Measurements from ENCODE around the gene PITHD1.
A peak's percentile ranks its signal among the peaks of the same experiment; 100 is the strongest.
"Not testable (repeated sequence)": the region's sequence is repeated elsewhere in the genome, so short reads cannot be mapped to it uniquely, and the experiment has no call there.

PITHD1 gene

GRCh38 chr1:23774174-23774880 lies 3.9 kb upstream of the PITHD1 start:
- no peak for DNase-seq (ENCODE audit: low read depth in 3 of 3)

- no peak for DNase-seq (ENCODE audit: low read depth in 3 of 3)
Measured at GRCh38 chr1:23776217-23776616, 2.0 kb upstream of the PITHD1 start.

DNA sequence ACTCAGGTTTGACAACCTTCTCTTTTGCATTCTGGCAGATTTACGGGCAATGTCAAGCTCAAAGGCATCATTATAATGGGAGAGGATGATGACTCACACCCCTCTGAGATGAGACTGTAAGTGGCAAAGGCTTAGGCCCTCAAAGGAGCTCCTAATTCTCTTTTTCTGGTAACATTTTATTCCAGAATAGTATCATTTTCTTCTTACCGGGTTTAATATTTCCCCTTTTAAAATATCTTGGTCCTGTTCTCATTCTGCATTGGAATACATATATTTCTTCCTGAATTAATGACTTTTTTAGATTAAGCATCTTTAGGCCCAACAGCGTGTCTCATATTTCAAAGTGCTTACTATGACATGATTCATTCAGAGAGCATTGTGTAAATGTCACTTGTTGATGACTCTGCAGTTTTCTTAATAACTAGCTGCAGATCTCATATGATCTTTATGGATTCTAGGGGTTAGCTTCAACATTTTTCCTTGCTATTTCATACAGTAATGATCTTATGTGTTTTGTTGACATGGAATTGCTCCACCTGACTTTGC lies 1.7 kb downstream of the PITHD1 start:
- DNase-seq (ENCODE audit: low read depth in 3 of 3) = no peak

DNA sequence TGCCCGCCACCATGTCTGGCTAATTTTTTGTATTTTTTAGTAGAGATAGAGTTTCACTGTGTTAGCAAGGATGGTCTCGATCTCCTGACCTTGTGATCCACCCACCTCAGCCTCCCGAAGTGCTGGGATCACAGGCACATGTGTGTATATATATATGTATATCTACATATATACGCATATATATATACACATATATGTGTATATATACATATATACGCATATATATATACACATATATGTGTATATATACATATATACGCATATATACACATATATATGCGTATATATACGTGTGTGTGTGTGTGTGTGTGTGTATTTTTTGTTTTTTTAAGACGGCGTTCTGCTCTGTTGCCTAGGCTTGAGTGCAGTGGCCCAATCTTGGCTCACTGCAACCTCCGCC lies 4.9 kb downstream of the PITHD1 start:
- DNase-seq (ENCODE audit: low read depth in 3 of 3) = not testable (repeated sequence)

DNA sequence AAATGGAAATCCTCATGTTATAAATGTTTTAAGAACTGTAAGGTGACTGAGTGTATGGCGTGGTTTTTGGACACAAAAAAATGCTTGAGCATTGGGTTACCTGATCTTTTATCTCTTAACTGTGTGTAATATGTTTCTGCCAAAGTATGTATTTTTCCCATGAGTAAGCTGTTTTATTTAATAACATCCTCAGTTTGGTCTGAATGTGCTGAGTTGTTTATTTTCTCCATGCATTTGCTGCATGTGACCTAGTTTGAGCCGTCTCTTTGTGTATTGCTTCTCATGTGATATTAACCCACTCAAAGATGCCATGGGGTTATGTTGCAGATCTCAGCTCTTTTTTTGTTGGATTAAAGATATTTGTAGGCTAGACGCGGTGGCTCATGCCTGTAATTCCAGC lies 6.6 kb downstream of the PITHD1 start:
- no peak for DNase-seq (ENCODE audit: low read depth in 3 of 3)

- DNase-seq (ENCODE audit: low read depth in 3 of 3) = no peak
Measured at GRCh38 chr1:23787701-23788100, 9.5 kb downstream of the PITHD1 start.

- no peak for DNase-seq (ENCODE audit: low read depth in 3 of 3)
Measured at GRCh38 chr1:23788695-23789094, 10.5 kb downstream of the PITHD1 start.

DNA sequence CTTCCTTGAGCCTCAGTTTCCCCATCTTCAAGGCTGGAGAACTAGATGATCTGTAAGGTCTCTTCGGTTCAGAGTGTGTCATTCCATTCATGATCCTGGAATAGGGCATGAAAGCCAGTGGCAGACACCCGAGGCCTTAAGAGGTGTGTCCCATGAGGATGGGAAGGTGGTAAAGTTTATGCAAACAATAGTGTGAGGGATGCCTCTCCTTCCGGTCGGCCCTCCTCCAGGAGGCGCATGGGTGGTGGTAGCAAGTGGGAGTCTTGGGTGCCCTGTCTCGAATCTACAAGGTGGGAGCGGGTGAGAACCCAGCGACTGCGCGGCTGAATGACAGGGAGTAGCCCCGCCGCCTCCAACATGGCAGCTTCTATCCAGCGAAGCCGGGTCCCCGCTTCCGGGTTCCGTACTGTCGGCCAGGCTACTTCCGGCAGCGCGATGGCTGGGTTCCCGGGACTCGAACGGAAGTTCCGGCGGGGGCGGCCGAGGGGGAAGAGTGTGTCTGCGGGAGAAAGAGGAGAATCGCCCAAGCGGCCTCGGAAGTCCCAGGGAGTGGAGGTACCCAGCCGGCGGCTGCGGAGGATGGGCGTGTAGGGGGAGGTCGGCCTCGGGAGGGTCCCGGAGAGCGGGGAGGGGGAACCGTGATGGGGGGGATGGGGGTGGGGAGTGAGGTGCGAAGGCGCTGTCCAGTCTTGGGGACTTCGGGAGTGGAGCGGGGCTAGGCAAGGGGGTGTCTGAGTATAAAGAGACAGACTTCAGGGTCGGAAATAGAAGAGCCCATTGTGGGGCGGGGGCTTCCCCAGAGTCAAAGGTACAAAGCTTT lies 12.7 kb downstream of the PITHD1 start, which contains the start of gene LYPLA2:
TSS of gene LYPLA2 (plus strand) at position 450 of the 820 bp plus-strand sequence. CDS start 1,538 bp downstream, outside the sequence.
- DNase-seq (ENCODE audit: low read depth in 3 of 3) = peak; percentile 82 to 91 (median 83)

DNA sequence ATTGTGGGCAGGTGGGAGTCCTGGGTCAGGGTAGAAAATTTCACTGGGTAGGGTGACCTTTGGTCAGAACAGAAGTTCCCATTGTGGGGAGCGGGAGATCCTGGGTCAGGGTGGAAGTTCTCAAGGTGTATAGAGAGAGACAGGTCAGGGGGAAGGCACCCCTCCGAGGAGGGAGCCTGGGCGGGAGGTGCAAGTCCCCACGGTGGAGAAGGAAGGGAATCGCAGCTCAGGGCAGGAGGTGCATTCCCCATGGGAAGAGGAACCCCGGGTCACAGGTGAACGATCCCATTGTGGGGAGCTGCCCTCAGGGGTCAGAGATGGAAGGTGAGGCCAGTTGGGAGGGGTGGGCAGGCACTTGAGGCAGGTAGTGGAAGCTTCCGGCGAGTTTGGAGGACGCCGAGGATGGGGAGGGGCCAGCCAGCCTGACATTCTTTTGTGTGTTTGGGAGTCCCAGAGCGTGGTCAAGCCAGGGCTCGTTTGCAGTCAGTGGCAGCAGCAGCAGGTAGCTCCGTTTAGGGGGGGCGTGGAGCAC lies 13.4 kb downstream of the PITHD1 start:
- DNase-seq (ENCODE audit: low read depth in 3 of 3) = no peak

- DNase-seq (ENCODE audit: low read depth in 3 of 3) = no peak
Measured at GRCh38 chr1:23792151-23792945, 14.1 kb downstream of the PITHD1 start.

GRCh38 chr1:23793018-23793781 lies 15.0 kb downstream of the PITHD1 start:
- no peak for DNase-seq (ENCODE audit: low read depth in 3 of 3)

DNA sequence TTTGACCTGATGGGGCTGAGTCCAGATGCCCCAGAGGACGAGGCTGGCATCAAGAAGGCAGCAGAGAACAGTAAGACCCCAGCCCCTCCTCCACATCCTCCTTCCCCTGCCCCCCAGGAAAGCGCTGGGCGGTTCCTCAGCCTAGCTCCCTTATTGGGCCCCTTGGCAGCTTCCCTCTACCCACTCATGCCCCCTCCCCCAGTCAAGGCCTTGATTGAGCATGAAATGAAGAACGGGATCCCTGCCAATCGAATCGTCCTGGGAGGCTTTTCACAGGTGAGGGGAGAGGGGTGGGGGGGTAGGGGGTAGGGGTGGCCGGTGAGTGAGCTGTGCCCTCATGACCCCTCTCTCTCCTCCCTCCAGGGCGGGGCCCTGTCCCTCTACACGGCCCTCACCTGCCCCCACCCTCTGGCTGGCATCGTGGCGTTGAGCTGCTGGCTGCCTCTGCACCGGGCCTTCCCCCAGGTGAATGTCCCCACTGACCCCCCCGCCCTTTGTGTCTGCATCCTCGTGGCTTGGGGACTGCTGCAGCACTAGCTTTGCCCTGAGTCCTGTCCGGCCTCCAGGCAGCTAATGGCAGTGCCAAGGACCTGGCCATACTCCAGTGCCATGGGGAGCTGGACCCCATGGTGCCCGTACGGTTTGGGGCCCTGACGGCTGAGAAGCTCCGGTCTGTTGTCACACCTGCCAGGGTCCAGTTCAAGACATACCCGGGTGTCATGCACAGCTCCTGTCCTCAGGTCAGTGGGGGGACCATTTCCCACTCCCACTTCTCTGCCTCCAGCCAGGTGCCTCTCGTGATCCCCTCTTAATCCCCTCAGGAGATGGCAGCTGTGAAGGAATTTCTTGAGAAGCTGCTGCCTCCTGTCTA lies 15.9 kb downstream of the PITHD1 start:
- DNase-seq (ENCODE audit: low read depth in 3 of 3) = no peak

GRCh38 chr1:23794732-23795182 lies 16.5 kb downstream of the PITHD1 start:
- DNase-seq (ENCODE audit: low read depth in 3 of 3) = not testable (repeated sequence)

DNA sequence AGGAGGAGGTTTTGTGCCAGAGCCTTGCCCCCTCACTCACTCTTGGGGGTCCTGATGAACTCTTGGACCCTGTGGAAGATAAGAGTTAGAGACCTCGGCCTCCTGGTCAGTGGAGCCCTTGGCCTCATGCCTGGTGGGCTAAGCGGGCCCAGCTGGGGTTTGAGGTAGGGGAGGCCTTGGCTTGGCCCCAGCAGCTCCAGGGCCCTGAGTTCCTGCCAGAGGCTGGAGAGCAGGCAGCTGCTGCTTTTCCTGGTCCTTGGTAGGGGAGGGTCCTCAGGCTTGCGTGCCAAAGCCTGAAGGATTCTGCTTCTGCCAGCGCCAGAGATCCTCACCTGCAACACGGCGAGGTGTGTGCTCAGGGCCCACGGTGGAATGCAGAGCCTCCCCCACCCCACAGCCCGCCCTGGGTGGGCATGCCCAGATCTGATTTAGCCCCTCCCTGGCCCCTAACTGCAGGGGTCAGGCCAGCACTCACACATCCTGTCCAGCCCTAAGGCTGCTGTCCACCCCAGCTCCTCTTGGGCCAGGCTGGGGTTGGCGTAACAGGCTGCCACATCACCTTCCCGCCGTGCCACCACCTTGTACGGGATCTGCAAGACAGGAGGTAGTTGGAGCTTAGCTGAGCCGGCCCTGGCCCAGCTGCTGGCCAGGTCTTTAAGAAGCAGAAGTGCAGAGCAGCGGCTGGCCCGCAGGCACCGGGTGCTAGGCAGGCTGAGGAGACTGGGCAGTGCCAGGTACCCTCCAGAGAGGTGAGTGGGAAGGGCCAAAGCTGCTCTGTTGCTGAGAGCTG lies 17.7 kb downstream of the PITHD1 start:
- DNase-seq (ENCODE audit: low read depth in 3 of 3) = no peak

DNA sequence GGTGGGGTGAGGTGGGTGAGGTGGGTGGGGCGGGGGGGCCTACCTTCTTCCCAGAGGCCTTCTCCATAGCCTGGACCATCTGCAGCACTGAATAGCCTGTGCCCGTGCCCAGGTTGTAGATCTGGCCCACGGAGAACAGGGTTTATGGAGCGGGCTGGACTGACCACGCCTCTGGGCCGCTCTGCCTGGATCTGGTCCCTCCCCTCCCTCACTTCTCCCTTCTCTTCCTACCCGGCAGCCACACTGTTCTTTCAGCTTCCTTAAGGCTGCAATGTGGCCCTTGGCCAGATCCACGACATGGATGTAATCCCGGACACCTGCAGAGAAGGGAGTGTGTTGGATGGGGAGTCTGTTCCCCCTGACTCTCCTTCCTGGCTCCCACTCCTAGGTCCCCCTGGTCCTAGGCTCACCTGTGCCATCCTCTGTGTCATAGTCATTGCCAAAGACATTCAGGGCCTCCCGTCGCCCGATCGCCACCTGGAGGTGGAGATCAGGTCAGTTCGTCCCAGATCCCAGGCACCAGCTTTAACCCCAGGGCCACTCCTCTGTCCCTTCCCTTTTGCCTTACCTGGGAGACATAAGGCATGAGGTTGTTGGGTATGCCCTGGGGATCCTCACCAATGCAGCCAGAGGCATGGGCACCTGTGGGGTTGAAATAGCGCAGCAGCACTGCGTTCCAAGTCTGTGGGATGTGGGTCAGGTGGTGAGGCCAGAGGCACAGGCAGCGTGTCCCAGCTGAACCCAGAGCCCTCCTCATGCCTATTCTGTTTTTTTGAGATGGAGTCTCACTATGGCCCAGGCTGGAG lies 18.5 kb downstream of the PITHD1 start:
- DNase-seq (ENCODE audit: low read depth in 3 of 3) = no peak

DNA sequence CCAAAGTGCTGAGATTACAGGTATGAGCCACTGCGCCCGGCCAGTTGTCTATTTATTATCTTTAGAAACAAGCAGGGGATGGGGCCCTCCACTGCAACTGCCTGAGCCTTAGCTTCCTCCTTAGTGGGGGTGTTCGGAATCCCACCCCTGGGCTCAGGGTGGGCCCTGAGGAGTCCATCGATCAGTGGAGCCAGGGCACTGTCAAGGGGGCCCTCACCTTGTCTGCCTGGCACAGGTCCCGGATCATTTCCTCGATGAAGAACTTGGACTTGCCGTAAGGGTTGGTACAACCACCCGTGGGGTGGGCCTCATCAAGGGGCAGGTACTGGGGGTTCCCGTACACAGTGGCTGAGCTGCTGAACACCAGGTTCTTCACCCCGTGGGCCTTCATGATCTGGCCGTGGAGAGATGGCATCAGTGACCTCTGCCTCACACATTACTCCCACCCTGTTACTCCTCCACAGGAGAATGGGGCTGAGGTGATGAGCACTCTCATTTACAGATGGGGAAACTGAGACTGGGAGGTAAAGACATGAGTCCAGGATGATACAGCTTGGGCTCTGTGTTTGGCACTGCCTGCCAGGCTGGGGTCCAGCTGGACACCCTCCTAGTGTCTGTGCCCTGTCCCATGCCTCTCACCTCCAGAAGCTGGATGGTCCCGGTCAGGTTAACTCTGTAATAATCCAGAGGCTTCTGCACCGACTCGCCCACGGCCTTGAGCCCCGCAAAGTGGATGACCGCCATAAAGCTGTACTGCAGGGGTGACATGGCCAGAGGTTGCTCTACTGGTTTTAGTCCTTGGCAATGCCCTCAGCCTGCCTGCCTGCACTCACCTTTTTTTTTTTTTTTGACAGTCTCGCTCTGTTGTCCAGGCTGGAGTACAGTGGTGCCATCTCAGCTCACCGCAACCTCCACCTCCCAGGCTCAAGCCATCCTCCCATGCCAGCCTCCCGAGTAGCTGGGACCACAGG lies 19.5 kb downstream of the PITHD1 start:
- DNase-seq (ENCODE audit: low read depth in 3 of 3) = no peak

DNA sequence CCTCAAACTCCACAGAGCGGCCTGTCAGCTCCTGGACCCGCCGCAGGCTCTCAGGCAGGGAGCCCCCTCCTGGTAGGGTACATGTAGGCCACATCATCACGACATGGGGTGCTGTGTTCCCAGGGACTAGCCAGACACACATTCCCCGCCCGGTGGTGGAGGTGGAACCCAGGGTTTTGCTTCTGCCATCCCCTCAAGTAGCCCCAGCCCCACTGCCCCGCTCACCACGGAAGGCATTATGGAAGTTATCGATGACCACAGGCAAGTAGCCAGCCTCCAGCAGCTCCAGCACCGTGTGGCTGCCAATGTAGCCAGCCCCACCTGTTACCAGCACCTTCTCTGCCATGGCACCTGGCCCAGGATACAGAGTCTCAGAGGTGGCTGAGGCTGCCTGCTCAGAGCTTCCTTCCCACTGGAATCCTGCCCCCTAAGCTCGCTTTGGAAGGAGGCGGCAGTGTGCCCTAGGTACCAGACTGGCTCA lies 20.5 kb downstream of the PITHD1 start:
- DNase-seq (ENCODE audit: low read depth in 3 of 3) = no peak

Measured in stimulated activated CD4-positive, alpha-beta T cell treated with anti-CD3 and anti-CD28 coated beads, TNF-alpha, amount 100 ng/mL, for 24 hours (primary cell).